HFFc6 (cell line): ENCODE data around the gene DUSP1. TPM values are rescaled to one million over a fixed set of nuclear protein-coding genes. Genes with fewer than 3 reads are reported as not detected.
A peak's percentile ranks its signal among the peaks of the same experiment; 100 is the strongest.

ENCODE experiments used
- DNase-seq: peaks from one replicate; pipeline ENCODE4 v3.0.0-alpha.2; 2018
- H3K27ac Mint-ChIP-seq: 2 replicates; pipeline ENCODE4 v1.8.0; 2020; ENCODE audit warnings: mild to moderate bottlenecking, mixed read lengths
- H3K27me3 Mint-ChIP-seq: 2 replicates; pipeline ENCODE4 v1.8.0; 2021; ENCODE audit warnings: mild to moderate bottlenecking, moderate library complexity, mixed read lengths; ENCODE audit not compliant: insufficient read depth
- H3K36me3 Mint-ChIP-seq: 2 replicates; pipeline ENCODE4 v1.8.0; 2021; ENCODE audit warnings: low read depth, mixed read lengths
- H3K4me1 Mint-ChIP-seq: 2 replicates; pipeline ENCODE4 v1.8.0; 2020; ENCODE audit warnings: low read depth, mixed read lengths
- H3K4me3 Mint-ChIP-seq: 2 replicates; pipeline ENCODE4 v1.8.0; 2020; ENCODE audit warnings: mild to moderate bottlenecking, moderate library complexity, mixed read lengths
- H3K9me3 Mint-ChIP-seq: 2 replicates; pipeline ENCODE4 v1.8.0; 2020; ENCODE audit warnings: mild to moderate bottlenecking, mixed read lengths
- CTCF ChIP-seq: fragments of 200-600 bp; sonication (generic); IDR thresholded peaks from 2 replicates; pipeline ENCODE4 v1.5.0; 2021; ENCODE audit warnings: antibody characterized with exemption, mild to moderate bottlenecking
- total RNA-seq, 6 experiments: library from RNA; stranded (reverse); fragmentation: NEBNext Ultra II Directional; extraction: Animal tissue kit (Norgen Biotek cat#: 25700); gene quantifications; 2 replicates in 1 of 6; 3 replicates in 5 of 6; pipeline ENCODE4 v1.2.3, GENCODE V29; 2021

DUSP1 gene
- total RNA-seq, 6 experiments from 2014 or later, result 213 to 319 (median 307) TPM

- no peak for TF ChIP-seq CTCF
- peak overlapping the region; percentile 99 for H3K4me3 Mint-ChIP-seq
- peaks cover 60% of the 10 kb centered on the region for H3K9me3 Mint-ChIP-seq
- H3K27ac Mint-ChIP-seq, result peak overlapping the region; percentile 99
- H3K27me3 Mint-ChIP-seq, result peaks cover 66% of the 10 kb centered on the region
- H3K4me1 Mint-ChIP-seq, result peaks cover 71% of the 10 kb centered on the region
- H3K36me3 Mint-ChIP-seq, result peaks cover 54% of the 10 kb centered on the region
- no peak for DNase-seq
Observed at GRCh38 chr5:172769342-172769615, 1.7 kb downstream of the DUSP1 start.

GRCh38 chr5:172768573-172769341, 2.2 kb downstream of the DUSP1 start:
- H3K36me3 Mint-ChIP-seq, result peaks cover 54% of the 10 kb centered on the region
- peak overlapping the region; percentile 99 for H3K27ac Mint-ChIP-seq
- peaks cover 63% of the 10 kb centered on the region for H3K9me3 Mint-ChIP-seq
- H3K4me1 Mint-ChIP-seq, result peaks cover 66% of the 10 kb centered on the region
- peak; percentile 71 for DNase-seq
- peak overlapping the region; percentile 99 for H3K4me3 Mint-ChIP-seq
- H3K27me3 Mint-ChIP-seq, result peaks cover 71% of the 10 kb centered on the region
- TF ChIP-seq CTCF, result no peak

- Mint-ChIP-seq H3K4me1 (peaks cover 60% of the 10 kb centered on the region), H3K27ac (peak overlapping the region; percentile 99), H3K4me3 (peak overlapping the region; percentile 99)
Observed at GRCh38 chr5:172768098-172768572, 2.9 kb downstream of the DUSP1 start.

GRCh38 chr5:172766287-172767108, 4.5 kb downstream of the DUSP1 start:
- peaks cover 63% of the 10 kb centered on the region for H3K9me3 Mint-ChIP-seq
- peak overlapping the region; percentile 99 for H3K4me3 Mint-ChIP-seq
- H3K27ac Mint-ChIP-seq, result peak overlapping the region; percentile 99
- no peak for TF ChIP-seq CTCF
- peaks cover 44% of the 10 kb centered on the region for H3K4me1 Mint-ChIP-seq
- H3K36me3 Mint-ChIP-seq, result peaks cover 54% of the 10 kb centered on the region
- peaks cover 81% of the 10 kb centered on the region for H3K27me3 Mint-ChIP-seq
- peak; percentile 83 for DNase-seq

More at GRCh38 chr5:172768098-172768572, 2.9 kb downstream of the DUSP1 start:
- no peak for DNase-seq
- H3K36me3 Mint-ChIP-seq, result peaks cover 54% of the 10 kb centered on the region
- peaks cover 76% of the 10 kb centered on the region for H3K27me3 Mint-ChIP-seq
- TF ChIP-seq CTCF, result no peak
- H3K9me3 Mint-ChIP-seq, result peaks cover 63% of the 10 kb centered on the region

GRCh38 chr5:172765766-172766286, 5.2 kb downstream of the DUSP1 start:
- H3K36me3 Mint-ChIP-seq, result peaks cover 54% of the 10 kb centered on the region
- H3K4me3 Mint-ChIP-seq, result peak overlapping the region; percentile 99
- peak overlapping the region; percentile 99 for H3K27ac Mint-ChIP-seq
- H3K4me1 Mint-ChIP-seq, result peaks cover 47% of the 10 kb centered on the region
- no peak for TF ChIP-seq CTCF
- peak; percentile 87 for DNase-seq
- peaks cover 61% of the 10 kb centered on the region for H3K9me3 Mint-ChIP-seq
- peaks cover 78% of the 10 kb centered on the region for H3K27me3 Mint-ChIP-seq
